Measurements from ENCODE around the gene MGAT5.

Gene MGAT5

GRCh38 chr2:134253804-134254203, at the start of gene MGAT5:
MGAT5 (plus strand) TSS chr2:134254072; CDS start chr2:134254404, 332 bp downstream.
- DNase-seq, result no peak
- ATAC-seq, result no peak

DNA sequence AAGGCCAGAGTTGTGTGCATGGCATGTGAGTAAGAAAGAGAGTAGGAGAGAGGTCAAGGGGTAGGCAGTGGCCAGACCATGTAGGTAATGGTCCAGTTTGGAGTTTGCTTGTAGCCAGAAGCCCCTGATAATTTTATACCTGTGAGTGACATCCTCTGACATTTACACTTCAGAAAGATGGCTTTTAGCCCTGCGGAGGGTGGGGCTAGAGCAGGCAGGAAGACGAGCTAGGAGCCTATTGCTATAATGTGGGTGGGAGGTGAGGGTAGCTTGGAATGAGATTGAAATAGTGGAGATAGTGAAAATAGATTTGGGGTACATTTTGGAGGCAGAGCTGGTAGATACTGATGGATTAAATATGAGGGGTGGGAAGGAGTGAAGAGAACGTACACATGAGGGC, 48.8 kb upstream of the MGAT5 start:
- no peak for DNase-seq
- ATAC-seq, result no peak

GRCh38 chr2:134206031-134206430, 47.8 kb upstream of the MGAT5 start:
- DNase-seq (no peak), ATAC-seq (no peak)

DNA sequence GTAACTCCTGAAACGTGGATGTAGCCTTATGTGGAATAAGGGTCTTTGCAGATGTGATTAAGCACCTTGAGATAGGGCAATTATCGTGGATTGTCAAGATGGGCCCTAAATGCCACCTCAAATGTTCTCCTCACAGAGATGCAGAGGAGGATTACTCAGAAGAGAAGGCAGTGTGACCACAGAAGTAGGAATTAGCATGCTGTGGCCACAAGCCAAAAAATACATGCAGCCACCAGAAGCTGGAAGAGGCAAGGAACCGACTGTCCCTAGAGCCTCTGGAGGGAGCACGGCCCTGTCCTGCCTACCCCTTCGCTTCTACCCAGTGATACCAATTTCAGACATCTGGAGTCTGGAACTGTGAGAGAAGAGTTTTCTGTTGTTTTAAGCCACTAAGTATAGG, 47.3 kb upstream of the MGAT5 start:
- ATAC-seq, result peak; percentile 51
- no peak for DNase-seq

GRCh38 chr2:134207589-134208209, 46.2 kb upstream of the MGAT5 start:
- DNase-seq, result peak; percentile 67
- peak; percentile 87 for ATAC-seq

- ATAC-seq (no peak), DNase-seq (no peak)
Observed at GRCh38 chr2:134208825-134209224, 45.0 kb upstream of the MGAT5 start.

DNA sequence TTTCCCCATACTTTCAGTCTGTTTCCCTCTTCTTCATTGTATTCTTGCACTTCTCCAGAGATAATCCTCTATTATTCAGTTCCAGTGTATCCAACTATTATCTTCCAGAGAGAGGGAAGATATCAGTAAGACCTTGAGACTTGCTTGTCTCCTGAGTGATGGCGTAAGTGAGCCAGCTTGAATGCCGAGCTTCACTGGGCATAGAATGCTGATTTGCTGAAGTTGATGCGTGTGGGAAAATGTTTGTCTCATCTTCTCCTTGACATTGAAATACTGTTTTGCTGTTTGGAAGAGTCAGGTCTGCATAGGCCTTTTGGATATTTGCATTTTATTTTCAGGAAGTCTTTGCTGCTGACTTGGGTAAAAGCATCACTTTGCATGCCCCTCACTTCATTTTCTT, 41.1 kb upstream of the MGAT5 start:
- DNase-seq (no peak), ATAC-seq (no peak)

- DNase-seq, result no peak
- ATAC-seq, result no peak
Observed at GRCh38 chr2:134216152-134216829, 37.6 kb upstream of the MGAT5 start.

DNA sequence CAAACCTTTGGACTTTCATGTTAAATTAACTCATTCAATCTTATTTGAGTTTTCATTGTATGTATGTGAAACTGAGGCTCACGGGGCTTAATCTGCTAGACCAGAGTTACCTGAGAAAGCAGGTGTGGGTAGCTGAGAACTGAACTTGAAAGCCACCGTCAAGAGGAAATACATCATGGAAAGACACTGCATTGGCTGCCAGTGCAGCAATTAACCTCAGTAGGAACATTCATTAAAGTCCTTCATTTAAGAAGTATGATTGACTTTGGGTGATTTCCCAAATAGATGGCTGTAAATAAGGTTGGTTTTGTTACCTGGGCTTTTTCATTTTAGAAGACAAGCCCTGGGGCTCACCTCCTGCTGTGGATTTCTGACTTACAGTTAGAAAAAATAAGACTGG, 36.5 kb upstream of the MGAT5 start:
- no peak for DNase-seq
- no peak for ATAC-seq

DNA sequence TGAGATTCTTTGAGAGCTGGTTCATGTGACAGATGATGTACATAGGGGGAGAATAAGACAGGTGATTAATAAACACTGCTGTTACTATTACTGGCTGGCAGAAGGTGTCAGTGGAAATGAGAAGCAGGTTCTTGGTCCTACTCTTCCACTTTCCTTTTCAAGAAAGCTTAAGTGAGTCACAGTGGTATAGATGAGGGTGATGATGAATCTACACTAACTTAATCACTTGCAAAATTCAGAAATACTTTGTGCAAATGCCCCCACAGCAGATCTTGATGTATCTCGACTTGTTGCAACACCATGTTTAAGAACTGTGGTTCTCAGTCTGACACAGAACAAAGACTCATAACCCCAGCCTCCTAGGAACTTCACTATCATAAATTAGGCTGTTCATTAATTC, 35.9 kb upstream of the MGAT5 start:
- peak; percentile 95 for ATAC-seq

GRCh38 chr2:134218414-134218813, 35.5 kb upstream of the MGAT5 start:
- DNase-seq (no peak), ATAC-seq (no peak)

More for the DNA sequence above, 35.9 kb upstream of the MGAT5 start:
- no peak for DNase-seq

- ATAC-seq, result no peak
- peak; percentile 40 for DNase-seq
Observed at GRCh38 chr2:134218930-134219658, 34.8 kb upstream of the MGAT5 start.

DNA sequence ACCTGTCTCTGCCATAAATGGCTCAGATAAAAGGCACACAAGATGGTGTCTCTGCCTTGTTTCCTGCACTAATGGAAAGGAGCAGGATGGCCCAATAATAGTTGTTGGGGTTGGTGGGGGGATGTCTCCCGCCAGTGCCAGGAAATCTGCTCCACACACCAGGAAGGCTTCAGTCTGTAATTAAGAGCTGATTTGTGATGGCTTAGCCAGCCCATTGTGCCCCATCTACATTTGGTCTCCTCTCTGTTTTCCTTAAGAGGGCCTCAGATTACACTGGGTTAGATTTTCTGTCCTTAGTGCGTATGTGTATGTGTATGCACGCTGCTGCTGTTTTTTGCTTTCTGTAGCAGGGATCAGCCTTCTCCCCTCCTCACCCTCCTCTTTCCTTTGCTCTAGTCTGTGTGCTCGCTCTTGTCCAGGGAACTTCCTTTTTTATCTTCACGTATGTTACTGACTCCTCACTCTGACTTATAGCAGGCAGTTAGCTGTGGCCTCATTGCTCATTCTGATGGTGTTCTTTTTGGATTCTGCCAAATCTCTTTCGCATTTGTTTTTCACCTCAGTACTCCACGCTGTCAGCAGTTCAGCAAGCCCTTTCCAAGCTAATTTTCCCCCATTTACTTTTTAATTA, 33.4 kb upstream of the MGAT5 start:
- ATAC-seq, result no peak
- DNase-seq, result no peak

- DNase-seq, result no peak
- peak; percentile 78 for ATAC-seq
Observed at GRCh38 chr2:134224005-134224404, 29.9 kb upstream of the MGAT5 start.

- no peak for DNase-seq
Observed at GRCh38 chr2:134225173-134225572, 28.7 kb upstream of the MGAT5 start.

DNA sequence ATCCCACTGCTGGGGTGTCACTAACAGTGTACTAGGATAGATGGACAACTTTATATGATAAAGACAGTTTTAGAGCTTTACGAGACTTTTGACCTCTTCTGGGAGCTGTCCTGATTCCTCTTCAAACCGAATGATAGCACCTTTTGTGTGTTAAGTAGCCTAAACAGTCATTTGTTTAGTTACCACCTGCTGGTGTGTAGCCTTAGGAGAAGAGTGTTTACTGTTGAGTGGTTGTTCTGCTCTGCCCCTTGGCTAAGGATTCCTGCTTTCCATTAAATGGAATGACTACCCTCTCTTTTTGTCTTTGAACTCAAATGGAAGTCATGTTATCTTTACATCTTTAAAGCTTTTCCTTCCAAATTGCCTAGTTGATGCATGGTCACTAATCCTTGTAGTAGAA, 28.0 kb upstream of the MGAT5 start:
- no peak for DNase-seq

More at GRCh38 chr2:134225173-134225572, 28.7 kb upstream of the MGAT5 start:
- no peak for ATAC-seq

GRCh38 chr2:134226601-134227000, 27.3 kb upstream of the MGAT5 start:
- ATAC-seq (no peak), DNase-seq (no peak)

More for the DNA sequence above, 28.0 kb upstream of the MGAT5 start:
- ATAC-seq, result no peak

GRCh38 chr2:134227666-134228065, 26.2 kb upstream of the MGAT5 start:
- DNase-seq (no peak), ATAC-seq (no peak)

DNA sequence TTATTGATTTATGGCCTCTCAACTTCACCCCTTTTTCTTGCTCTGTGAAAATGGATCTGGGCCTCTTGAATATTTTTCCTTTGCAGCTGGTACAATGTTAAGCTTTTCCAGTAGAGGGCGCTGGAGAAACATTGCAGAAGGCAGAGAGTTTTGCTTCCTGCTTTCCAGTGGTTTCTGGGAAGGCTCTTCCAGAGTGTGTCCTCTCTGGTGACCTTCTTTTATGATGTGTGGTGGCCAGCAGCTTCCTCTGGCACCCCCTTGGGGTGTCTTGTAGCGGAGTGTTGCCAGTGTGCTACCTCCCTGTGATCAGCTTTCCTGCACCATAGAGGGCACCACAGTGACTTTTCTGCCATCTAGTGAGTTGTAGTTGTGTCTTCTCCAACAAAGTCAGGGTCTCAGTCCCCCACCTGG, 25.4 kb upstream of the MGAT5 start:
- DNase-seq (no peak), ATAC-seq (no peak)

DNA sequence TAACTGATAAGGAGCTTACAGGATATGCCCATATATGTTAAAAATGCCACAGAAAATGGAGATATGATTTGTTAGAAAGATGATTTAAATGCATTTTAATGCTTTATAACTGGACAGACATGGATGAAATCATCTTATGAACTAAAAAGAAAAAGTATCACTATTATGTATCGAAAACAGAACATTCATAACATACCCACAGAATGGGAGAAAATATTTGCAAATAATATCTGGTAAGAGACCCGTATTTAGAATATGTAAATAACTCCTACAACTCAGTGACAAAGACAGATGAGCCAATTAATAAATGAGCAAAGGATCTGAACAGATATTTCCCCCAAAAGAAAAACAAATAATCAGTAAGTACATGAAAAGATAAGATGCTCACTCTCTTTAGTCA, 24.3 kb upstream of the MGAT5 start:
- ATAC-seq, result no peak
- DNase-seq, result no peak

- DNase-seq (no peak), ATAC-seq (no peak)
Observed at GRCh38 chr2:134230885-134231284, 23.0 kb upstream of the MGAT5 start.

DNA sequence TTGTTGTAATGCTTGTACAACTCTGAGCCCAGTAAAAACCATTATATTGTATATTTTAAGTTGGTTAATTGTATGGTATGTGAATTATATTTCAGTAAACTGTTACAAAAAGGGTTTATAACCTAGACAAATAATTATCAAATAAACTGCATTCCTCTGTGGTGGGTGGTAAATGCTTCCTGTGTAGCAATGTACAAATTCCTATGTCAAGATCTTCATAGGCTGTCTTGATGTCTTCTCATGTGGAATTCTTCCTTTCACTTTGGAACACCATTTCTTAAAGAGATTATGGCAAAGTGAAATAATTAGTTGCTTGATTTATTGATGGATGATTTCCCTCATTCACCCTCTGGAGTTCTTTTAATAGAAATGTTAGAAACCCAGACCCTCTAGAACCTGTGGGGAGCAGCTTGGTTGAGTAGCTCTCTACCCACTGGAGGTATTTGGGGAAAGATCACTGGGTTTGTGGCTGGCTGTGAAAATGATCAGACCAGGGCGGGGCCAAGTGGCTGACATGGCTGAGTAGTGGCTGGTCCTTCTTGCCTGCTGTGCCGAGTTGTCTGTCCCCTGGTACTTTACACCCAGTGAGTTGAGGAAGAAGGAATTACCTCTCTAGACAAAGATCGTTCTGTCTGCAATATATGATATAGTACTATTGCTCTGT, 22.4 kb upstream of the MGAT5 start:
- ATAC-seq (peak; percentile 9), DNase-seq (no peak)
